ENCODE data around the gene CYP4F8.
"Not testable (repeated sequence)": the region's sequence is repeated elsewhere in the genome, so short reads cannot be mapped to it uniquely, and the experiment has no call there.

The CYP4F8 gene

GRCh38 chr19:15595069-15595468 lies 19.9 kb upstream of the CYP4F8 start:
- Mint-ChIP-seq H3K4me1 (ENCODE audit: low read depth) (no peaks in the 10 kb centered on the region), H3K9me3 (peaks cover 12% of the 10 kb centered on the region), H3K27me3 (ENCODE audit: low read depth) (peaks cover 4% of the 10 kb centered on the region), H3K4me3 (no peak overlapping the region), H3K27ac (no peak overlapping the region), H3K36me3 (ENCODE audit: low read depth) (no peaks in the 10 kb centered on the region)

- not testable (repeated sequence) for H3K9me3 Mint-ChIP-seq; H3K27me3 Mint-ChIP-seq (ENCODE audit: low read depth); H3K27ac Mint-ChIP-seq; H3K4me1 Mint-ChIP-seq (ENCODE audit: low read depth); H3K4me3 Mint-ChIP-seq; H3K36me3 Mint-ChIP-seq (ENCODE audit: low read depth)
These were observed 6.8 kb upstream of the CYP4F8 start for GRCh38 chr19:15607978-15608925.

GRCh38 chr19:15609261-15609660 lies 5.8 kb upstream of the CYP4F8 start:
- H3K36me3 Mint-ChIP-seq (ENCODE audit: low read depth): no peaks in the 10 kb centered on the region

GRCh38 chr19:15612342-15612741 lies 2.7 kb upstream of the CYP4F8 start:
- Mint-ChIP-seq H3K9me3 (no peaks in the 10 kb centered on the region), H3K4me1 (ENCODE audit: low read depth) (no peaks in the 10 kb centered on the region), H3K27me3 (ENCODE audit: low read depth) (no peaks in the 10 kb centered on the region), H3K27ac (no peak overlapping the region), H3K36me3 (ENCODE audit: low read depth) (no peaks in the 10 kb centered on the region), H3K4me3 (no peak overlapping the region)

More at GRCh38 chr19:15609261-15609660, 5.8 kb upstream of the CYP4F8 start:
- H3K27me3 Mint-ChIP-seq (ENCODE audit: low read depth): no peaks in the 10 kb centered on the region
- H3K27ac Mint-ChIP-seq: no peak overlapping the region
- no peaks in the 10 kb centered on the region for H3K4me1 Mint-ChIP-seq (ENCODE audit: low read depth)
- H3K4me3 Mint-ChIP-seq: no peak overlapping the region
- H3K9me3 Mint-ChIP-seq: no peaks in the 10 kb centered on the region

GRCh38 chr19:15613338-15613737 lies 1.7 kb upstream of the CYP4F8 start:
- H3K4me3 Mint-ChIP-seq: no peak overlapping the region
- no peaks in the 10 kb centered on the region for H3K27me3 Mint-ChIP-seq (ENCODE audit: low read depth)
- no peak overlapping the region for H3K27ac Mint-ChIP-seq
- no peaks in the 10 kb centered on the region for H3K4me1 Mint-ChIP-seq (ENCODE audit: low read depth)
- H3K9me3 Mint-ChIP-seq: no peaks in the 10 kb centered on the region
- no peaks in the 10 kb centered on the region for H3K36me3 Mint-ChIP-seq (ENCODE audit: low read depth)

GRCh38 chr19:15615526-15615925 lies 508 bp downstream of the CYP4F8 start:
- no peaks in the 10 kb centered on the region for H3K9me3 Mint-ChIP-seq
- H3K27ac Mint-ChIP-seq: no peak overlapping the region
- no peaks in the 10 kb centered on the region for H3K36me3 Mint-ChIP-seq (ENCODE audit: low read depth)
- no peaks in the 10 kb centered on the region for H3K27me3 Mint-ChIP-seq (ENCODE audit: low read depth)
- H3K4me1 Mint-ChIP-seq (ENCODE audit: low read depth): no peaks in the 10 kb centered on the region
- H3K4me3 Mint-ChIP-seq: no peak overlapping the region

- no peak overlapping the region for H3K27ac Mint-ChIP-seq
- no peaks in the 10 kb centered on the region for H3K36me3 Mint-ChIP-seq (ENCODE audit: low read depth)
- no peak overlapping the region for H3K4me3 Mint-ChIP-seq
- H3K4me1 Mint-ChIP-seq (ENCODE audit: low read depth): no peaks in the 10 kb centered on the region
- H3K9me3 Mint-ChIP-seq: no peaks in the 10 kb centered on the region
- no peaks in the 10 kb centered on the region for H3K27me3 Mint-ChIP-seq (ENCODE audit: low read depth)
These were observed 1.2 kb downstream of the CYP4F8 start for GRCh38 chr19:15616183-15616582.

GRCh38 chr19:15616627-15617270 lies 1.7 kb downstream of the CYP4F8 start:
- no peaks in the 10 kb centered on the region for H3K36me3 Mint-ChIP-seq (ENCODE audit: low read depth)
- H3K9me3 Mint-ChIP-seq: no peaks in the 10 kb centered on the region
- no peak overlapping the region for H3K27ac Mint-ChIP-seq
- H3K4me1 Mint-ChIP-seq (ENCODE audit: low read depth): no peaks in the 10 kb centered on the region
- H3K27me3 Mint-ChIP-seq (ENCODE audit: low read depth): no peaks in the 10 kb centered on the region
- no peak overlapping the region for H3K4me3 Mint-ChIP-seq

GRCh38 chr19:15618321-15618720 lies 3.3 kb downstream of the CYP4F8 start:
- H3K4me3 Mint-ChIP-seq: no peak overlapping the region
- no peaks in the 10 kb centered on the region for H3K36me3 Mint-ChIP-seq (ENCODE audit: low read depth)
- no peaks in the 10 kb centered on the region for H3K27me3 Mint-ChIP-seq (ENCODE audit: low read depth)
- no peak overlapping the region for H3K27ac Mint-ChIP-seq
- no peaks in the 10 kb centered on the region for H3K4me1 Mint-ChIP-seq (ENCODE audit: low read depth)
- H3K9me3 Mint-ChIP-seq: no peaks in the 10 kb centered on the region

GRCh38 chr19:15621801-15622200 lies 6.8 kb downstream of the CYP4F8 start:
- Mint-ChIP-seq H3K9me3 (no peaks in the 10 kb centered on the region), H3K27ac (no peak overlapping the region), H3K4me3 (no peak overlapping the region), H3K36me3 (ENCODE audit: low read depth) (no peaks in the 10 kb centered on the region), H3K27me3 (ENCODE audit: low read depth) (no peaks in the 10 kb centered on the region), H3K4me1 (ENCODE audit: low read depth) (no peaks in the 10 kb centered on the region)

- Mint-ChIP-seq H3K9me3 (no peaks in the 10 kb centered on the region), H3K27ac (no peak overlapping the region), H3K4me1 (ENCODE audit: low read depth) (no peaks in the 10 kb centered on the region), H3K36me3 (ENCODE audit: low read depth) (no peaks in the 10 kb centered on the region), H3K4me3 (no peak overlapping the region), H3K27me3 (ENCODE audit: low read depth) (no peaks in the 10 kb centered on the region)
These were observed 8.0 kb downstream of the CYP4F8 start for GRCh38 chr19:15622991-15623390.

GRCh38 chr19:15623711-15624318 lies 8.8 kb downstream of the CYP4F8 start:
- H3K4me1 Mint-ChIP-seq (ENCODE audit: low read depth): no peaks in the 10 kb centered on the region
- no peaks in the 10 kb centered on the region for H3K36me3 Mint-ChIP-seq (ENCODE audit: low read depth)
- no peak overlapping the region for H3K4me3 Mint-ChIP-seq
- no peaks in the 10 kb centered on the region for H3K27me3 Mint-ChIP-seq (ENCODE audit: low read depth)
- H3K9me3 Mint-ChIP-seq: no peaks in the 10 kb centered on the region
- H3K27ac Mint-ChIP-seq: no peak overlapping the region

- Mint-ChIP-seq H3K4me1 (ENCODE audit: low read depth) (no peaks in the 10 kb centered on the region), H3K9me3 (no peaks in the 10 kb centered on the region), H3K4me3 (no peak overlapping the region), H3K27me3 (ENCODE audit: low read depth) (no peaks in the 10 kb centered on the region), H3K36me3 (ENCODE audit: low read depth) (no peaks in the 10 kb centered on the region), H3K27ac (no peak overlapping the region)
These were observed 13.4 kb downstream of the CYP4F8 start for GRCh38 chr19:15628236-15629002.
